Stimulated activated CD4-positive, alpha-beta T cell treated with anti-CD3 and anti-CD28 coated beads, Interleukin-1b, Interleukin-23, amount 100 ng/mL, for 24 hours (primary cell): Measurements from ENCODE around the gene CDKN1A.
A peak's percentile ranks its signal among the peaks of the same experiment; 100 is the strongest.

Experiments
- DNase-seq, 4 experiments: peaks; one replicate each; pipeline ENCODE4 v3.0.0-alpha.2; 2020; ENCODE audit warnings: low read depth in 4 of 4, low spot score in 1 of 4

Gene CDKN1A

GRCh38 chr6:36677059-36677749 lies 1.3 kb upstream of the CDKN1A start:
- no peak for DNase-seq

- no peak for DNase-seq
Observed at GRCh38 chr6:36677753-36678487, 594 bp upstream of the CDKN1A start.

GRCh38 chr6:36679043-36679833 lies 724 bp downstream of the CDKN1A start:
- DNase-seq = peak in 1 of 4 experiments; percentile 21

DNA sequence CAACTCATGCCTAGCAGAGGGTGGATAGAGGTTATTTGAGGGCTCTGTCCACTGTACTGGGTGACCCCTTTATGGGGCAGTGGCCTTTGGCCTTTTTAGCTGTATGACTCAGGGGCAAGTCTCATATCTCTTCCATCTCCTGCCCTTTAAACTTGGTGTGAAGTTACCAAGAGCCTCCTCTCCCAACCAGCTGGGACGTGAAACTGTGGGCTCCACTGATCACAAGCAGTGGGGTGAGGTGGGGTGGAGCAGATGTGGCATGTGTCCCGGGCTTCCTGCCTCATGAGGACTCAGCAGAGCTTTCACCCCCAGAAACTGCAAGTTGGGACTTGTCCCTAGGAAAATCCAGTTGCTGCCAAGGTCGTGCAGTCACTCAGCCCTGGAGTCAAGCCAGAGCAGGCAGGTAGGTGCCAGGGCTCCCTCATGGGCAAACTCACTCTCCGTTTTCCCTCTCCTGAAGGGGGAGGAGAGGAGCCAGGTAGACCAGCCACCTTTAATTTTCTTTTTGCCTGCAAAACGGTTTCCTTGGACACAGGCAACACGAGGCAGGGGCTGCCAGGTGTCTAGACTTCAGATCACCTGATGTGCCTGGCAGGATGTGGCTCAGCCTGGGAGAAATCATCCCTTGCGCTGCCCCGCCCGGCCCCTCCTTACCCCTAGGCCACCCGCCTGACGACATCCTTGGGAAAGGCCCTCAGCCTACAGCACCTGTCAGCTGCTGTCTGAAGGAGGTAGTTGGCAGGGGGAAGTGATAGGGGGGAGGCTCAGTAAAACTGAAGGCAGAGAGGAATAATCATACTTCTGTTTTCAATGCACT lies 4.0 kb downstream of the CDKN1A start:
- DNase-seq = peak in 2 of 4 experiments; percentile 39 to 59

GRCh38 chr6:36683145-36683655 lies 4.7 kb downstream of the CDKN1A start:
- no peak for DNase-seq

DNA sequence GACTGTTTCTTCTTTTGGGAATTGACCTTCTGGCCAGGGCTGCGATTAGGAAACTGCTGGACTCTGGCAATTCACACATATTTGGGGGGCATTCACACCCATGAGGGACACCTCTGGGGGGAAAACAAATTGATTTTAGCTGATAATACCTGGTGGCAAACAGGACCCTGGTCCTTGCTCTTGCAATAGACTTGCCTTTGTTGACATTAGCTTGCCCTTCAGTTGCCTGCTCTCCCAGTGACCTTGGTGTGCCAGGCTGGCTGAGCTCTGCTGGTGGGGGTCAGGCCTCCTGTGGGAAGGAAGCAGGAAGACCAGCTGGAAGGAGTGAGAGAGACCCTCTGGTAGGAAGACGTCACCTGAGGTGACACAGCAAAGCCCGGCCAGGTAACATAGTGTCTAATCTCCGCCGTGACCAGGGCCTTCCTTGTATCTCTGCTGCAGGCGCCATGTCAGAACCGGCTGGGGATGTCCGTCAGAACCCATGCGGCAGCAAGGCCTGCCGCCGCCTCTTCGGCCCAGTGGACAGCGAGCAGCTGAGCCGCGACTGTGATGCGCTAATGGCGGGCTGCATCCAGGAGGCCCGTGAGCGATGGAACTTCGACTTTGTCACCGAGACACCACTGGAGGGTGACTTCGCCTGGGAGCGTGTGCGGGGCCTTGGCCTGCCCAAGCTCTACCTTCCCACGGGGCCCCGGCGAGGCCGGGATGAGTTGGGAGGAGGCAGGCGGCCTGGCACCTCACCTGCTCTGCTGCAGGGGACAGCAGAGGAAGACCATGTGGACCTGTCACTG lies 5.3 kb downstream of the CDKN1A start:
- no peak for DNase-seq

DNA sequence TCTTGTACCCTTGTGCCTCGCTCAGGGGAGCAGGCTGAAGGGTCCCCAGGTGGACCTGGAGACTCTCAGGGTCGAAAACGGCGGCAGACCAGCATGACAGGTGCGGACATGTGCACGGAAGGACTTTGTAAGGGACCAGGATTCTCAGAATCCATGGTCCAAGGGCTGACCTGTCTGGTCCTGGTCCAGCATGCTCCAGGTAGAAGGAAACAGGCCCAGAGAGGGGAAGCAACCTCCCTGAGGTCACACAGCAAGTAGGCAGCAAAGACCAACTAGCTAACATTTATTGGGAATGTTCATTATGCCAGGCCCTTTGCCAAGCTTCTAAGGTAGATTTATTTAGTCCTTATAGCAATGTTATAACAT lies 5.9 kb downstream of the CDKN1A start:
- DNase-seq = no peak

DNA sequence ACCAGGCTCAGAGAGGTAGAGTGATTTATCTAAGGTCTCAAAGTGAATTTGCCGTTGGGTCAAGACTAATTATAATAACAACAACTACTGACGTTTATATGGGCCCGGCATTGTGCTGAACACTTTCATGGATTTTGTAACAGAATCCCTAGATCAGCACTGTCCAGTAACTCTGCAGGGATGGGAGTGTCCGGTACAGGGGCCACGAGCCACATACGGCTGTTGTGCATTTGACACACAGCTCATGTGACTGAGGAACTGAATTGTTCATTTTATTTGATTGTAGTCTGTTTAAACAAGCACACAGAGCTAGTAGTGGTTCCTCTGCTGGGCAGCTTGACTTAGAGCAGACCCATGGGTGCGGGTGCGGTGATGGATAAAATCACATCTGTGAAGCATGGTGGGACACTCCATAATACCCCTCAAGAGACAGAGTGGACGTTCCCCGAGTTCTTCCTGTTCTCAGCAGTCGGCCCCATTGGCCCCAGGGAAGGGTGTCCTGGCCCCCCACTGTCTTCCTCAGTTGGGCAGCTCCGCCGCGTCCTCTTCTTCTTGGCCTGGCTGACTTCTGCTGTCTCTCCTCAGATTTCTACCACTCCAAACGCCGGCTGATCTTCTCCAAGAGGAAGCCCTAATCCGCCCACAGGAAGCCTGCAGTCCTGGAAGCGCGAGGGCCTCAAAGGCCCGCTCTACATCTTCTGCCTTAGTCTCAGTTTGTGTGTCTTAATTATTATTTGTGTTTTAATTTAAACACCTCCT lies 6.8 kb downstream of the CDKN1A start:
- DNase-seq = no peak

DNA sequence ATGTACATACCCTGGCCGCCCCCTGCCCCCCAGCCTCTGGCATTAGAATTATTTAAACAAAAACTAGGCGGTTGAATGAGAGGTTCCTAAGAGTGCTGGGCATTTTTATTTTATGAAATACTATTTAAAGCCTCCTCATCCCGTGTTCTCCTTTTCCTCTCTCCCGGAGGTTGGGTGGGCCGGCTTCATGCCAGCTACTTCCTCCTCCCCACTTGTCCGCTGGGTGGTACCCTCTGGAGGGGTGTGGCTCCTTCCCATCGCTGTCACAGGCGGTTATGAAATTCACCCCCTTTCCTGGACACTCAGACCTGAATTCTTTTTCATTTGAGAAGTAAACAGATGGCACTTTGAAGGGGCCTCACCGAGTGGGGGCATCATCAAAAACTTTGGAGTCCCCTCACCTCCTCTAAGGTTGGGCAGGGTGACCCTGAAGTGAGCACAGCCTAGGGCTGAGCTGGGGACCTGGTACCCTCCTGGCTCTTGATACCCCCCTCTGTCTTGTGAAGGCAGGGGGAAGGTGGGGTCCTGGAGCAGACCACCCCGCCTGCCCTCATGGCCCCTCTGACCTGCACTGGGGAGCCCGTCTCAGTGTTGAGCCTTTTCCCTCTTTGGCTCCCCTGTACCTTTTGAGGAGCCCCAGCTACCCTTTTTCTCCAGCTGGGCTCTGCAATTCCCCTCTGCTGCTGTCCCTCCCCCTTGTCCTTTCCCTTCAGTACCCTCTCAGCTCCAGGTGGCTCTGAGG lies 7.6 kb downstream of the CDKN1A start:
- no peak for DNase-seq

DNA sequence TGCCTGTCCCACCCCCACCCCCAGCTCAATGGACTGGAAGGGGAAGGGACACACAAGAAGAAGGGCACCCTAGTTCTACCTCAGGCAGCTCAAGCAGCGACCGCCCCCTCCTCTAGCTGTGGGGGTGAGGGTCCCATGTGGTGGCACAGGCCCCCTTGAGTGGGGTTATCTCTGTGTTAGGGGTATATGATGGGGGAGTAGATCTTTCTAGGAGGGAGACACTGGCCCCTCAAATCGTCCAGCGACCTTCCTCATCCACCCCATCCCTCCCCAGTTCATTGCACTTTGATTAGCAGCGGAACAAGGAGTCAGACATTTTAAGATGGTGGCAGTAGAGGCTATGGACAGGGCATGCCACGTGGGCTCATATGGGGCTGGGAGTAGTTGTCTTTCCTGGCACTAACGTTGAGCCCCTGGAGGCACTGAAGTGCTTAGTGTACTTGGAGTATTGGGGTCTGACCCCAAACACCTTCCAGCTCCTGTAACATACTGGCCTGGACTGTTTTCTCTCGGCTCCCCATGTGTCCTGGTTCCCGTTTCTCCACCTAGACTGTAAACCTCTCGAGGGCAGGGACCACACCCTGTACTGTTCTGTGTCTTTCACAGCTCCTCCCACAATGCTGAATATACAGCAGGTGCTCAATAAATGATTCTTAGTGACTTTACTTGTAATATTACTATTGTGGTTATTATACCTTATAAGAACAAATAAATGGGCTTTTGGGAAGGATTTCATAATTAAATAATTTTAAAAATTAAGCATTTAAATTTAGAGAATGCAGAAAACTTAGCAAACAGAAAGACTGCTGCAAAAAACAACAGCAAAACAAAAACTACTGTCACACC lies 8.4 kb downstream of the CDKN1A start:
- DNase-seq = no peak

DNA sequence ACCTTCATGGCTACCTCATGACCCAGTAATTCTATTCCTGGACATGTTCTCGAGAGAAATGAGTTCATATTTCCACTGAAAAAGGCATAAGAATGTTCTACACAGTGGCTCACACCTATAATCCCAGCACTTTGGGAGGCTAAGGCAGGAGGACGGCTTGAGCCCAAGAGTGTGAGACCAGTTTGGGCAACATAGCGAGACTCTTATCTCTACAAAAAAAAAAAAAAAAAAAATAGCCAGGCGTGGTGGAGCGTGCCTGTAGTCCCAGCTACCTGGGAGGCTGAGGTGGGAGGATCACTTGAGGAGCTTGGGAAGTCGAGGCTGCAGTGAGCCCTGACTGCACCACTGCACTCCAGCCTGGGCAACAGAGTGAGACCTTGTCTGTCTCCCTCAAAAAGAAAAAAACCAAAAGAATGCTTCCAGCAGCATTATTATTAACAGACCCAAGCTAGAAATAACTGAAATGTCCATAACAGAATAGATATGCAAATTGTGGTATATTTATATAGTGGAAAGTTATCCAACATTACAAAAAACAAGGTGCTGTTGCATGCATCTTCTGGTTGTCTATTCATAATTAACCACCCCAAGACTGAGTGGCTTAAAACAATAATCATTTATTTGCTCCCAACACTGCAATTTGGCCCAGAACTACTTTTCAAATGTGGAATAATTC lies 9.7 kb downstream of the CDKN1A start:
- no peak for DNase-seq

DNA sequence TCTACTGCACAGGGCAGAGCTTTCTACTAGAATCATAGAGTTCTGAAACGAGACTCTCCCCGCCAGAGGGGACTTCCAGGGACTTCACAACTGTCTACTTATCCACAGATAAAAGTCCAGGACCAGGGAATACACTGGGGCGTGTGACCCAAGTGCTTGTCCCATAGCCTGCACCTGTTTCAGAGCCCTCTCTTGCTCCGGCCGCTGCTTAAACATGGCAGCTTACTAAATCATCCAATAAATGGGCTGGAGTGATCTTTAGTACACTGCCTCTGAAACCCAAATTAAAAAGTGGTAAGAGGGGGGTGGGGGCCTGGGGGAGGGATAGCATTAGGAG lies 10.2 kb downstream of the CDKN1A start:
- no peak for DNase-seq

DNA sequence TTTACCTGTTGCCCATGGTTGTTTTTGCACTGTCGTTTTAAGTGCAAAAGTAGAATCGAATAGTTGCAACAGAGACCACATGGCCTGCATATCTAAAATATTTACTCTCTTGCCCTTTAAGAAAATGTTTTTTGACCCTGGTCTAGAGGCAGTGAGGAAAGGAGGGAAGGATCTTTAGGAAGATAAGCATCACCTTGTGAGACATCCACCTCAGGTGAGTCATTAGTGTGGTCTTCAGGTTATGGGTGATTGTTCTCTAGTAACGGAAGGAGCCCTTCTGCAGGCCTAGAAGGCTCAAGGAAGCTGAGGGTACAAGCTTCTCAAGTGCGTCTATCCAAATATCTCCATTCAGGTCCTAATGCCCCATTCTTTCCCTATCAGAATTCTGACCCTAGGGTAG lies 12.5 kb downstream of the CDKN1A start:
- no peak for DNase-seq

DNA sequence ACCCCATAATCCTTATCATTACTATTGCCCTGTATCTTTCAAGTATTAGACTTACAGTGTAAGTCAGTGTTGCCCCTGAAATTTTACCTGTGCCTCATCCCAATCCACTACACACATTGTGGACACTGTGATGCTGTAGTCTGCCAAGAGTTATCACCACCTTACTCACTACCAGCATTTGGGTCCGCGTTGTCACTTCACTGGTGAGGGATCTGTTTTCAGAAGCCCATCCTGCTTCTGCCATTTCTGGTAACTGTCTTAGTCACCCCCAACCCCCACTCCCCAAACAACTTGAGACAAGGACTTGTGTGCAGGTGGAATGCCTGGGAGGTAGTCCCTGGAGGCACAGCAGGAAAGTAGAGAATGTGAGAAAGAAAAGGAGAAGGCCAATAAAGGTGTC lies 13.1 kb downstream of the CDKN1A start:
- DNase-seq = no peak

GRCh38 chr6:36692220-36692619 lies 13.7 kb downstream of the CDKN1A start:
- no peak for DNase-seq

GRCh38 chr6:36692861-36693702 lies 14.6 kb downstream of the CDKN1A start:
- DNase-seq = no peak

DNA sequence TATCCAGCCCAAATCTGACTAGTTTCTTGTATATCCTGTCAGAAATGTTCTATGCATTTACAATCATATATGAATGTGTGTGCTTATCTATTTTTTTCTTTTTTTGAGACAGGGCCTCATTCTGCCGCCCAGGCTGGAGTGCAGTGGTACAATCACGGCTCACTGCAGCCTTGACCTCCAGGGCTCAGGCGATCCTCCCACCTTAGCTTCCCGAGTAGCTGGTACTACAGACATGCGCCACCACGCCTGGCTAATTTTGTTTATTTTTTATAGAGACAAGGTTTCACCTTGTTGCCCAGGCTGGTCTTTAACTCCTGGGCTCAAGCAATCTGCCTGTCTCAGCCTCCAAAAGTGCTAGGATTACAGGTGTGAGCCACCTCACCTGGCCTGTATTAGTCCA lies 16.1 kb downstream of the CDKN1A start:
- no peak for DNase-seq
